SJSA1 (cell line): Measurements from ENCODE around the gene TMEM132D. TPM values are rescaled to one million over a fixed set of nuclear protein-coding genes. Genes with fewer than 3 reads are reported as not detected.
"Not testable (repeated sequence)": the region's sequence is repeated elsewhere in the genome, so short reads cannot be mapped to it uniquely, and the experiment has no call there.

Experiments used
- DNase-seq, 2 experiments: peaks; one replicate each; pipeline ENCODE4 v3.0.0-alpha.2; 2015 to 2020; ENCODE audit warnings: low spot score in 2 of 2, low read depth in 1 of 2
- H3K27ac ChIP-seq: fragments of 250-450 bp; sonication (Bioruptor Pico); 2 replicates; pipeline ENCODE4 v1.5.1; 2020; ENCODE audit warnings: mild to moderate bottlenecking, moderate library complexity
- H3K27me3 ChIP-seq: fragments of 250-450 bp; sonication (Bioruptor Pico); replicated peaks from 2 replicates; pipeline ENCODE4 v1.5.1; 2020; ENCODE audit warnings: mild to moderate bottlenecking, moderate library complexity
- H3K36me3 ChIP-seq: fragments of 250-450 bp; sonication (Bioruptor Pico); 2 replicates; pipeline ENCODE4 v1.5.1; 2020; ENCODE audit warnings: mild to moderate bottlenecking
- H3K4me1 ChIP-seq: fragments of 250-450 bp; sonication (Bioruptor Pico); replicated peaks from 2 replicates; pipeline ENCODE4 v1.6.1; 2021; ENCODE audit warnings: mild to moderate bottlenecking
- H3K4me3 ChIP-seq: fragments of 250-450 bp; sonication (Bioruptor Pico); 2 replicates; pipeline ENCODE4 v1.5.1; 2020; ENCODE audit warnings: mild to moderate bottlenecking
- H3K9me3 ChIP-seq: fragments of 250-450 bp; sonication (Bioruptor Pico); replicated peaks from 2 replicates; pipeline ENCODE4 v1.5.1; 2020; ENCODE audit warnings: mild to moderate bottlenecking
- total RNA-seq: library from RNA; depleted of rRNA; stranded (reverse); fragments of >200 nt; shearing (Covaris generic); gene quantifications from 2 replicates; pipeline ENCODE4 v1.2.3, GENCODE V29; 2014

TMEM132D gene
- total RNA-seq, 1 experiment from 2014 or later, result not detected

- no peak for DNase-seq
- H3K4me3 ChIP-seq, result no peak overlapping the region
Measured at GRCh38 chr12:129213551-129213950, 690.3 kb downstream of the TMEM132D start.

GRCh38 chr12:129211862-129212630 is 691.8 kb downstream of the TMEM132D start:
- Histone ChIP-seq H3K27ac (no peak overlapping the region), H3K36me3 (no peaks in the 10 kb centered on the region), H3K4me1 (no peaks in the 10 kb centered on the region), H3K9me3 (0 out of 2 replicates have a peak, but pooled peaks cover 7% of the 10 kb centered on the region), H3K27me3 (no peaks in the 10 kb centered on the region), H3K4me3 (no peak overlapping the region)
- no peak for DNase-seq

More at GRCh38 chr12:129213551-129213950, 690.3 kb downstream of the TMEM132D start:
- Histone ChIP-seq H3K9me3 (0 out of 2 replicates have a peak, but pooled peaks cover 7% of the 10 kb centered on the region), H3K4me1 (no peaks in the 10 kb centered on the region), H3K36me3 (no peaks in the 10 kb centered on the region), H3K27me3 (no peaks in the 10 kb centered on the region), H3K27ac (no peak overlapping the region)

- H3K9me3 ChIP-seq, result 0 out of 2 replicates have a peak, but pooled peaks cover 7% of the 10 kb centered on the region
- no peaks in the 10 kb centered on the region for H3K27me3 ChIP-seq
- no peak for DNase-seq
- no peaks in the 10 kb centered on the region for H3K4me1 ChIP-seq
- no peak overlapping the region for H3K4me3 ChIP-seq
- H3K36me3 ChIP-seq, result no peaks in the 10 kb centered on the region
- H3K27ac ChIP-seq, result no peak overlapping the region
Measured at GRCh38 chr12:129208566-129208965, 695.3 kb downstream of the TMEM132D start.

GRCh38 chr12:129207084-129207483 is 696.7 kb downstream of the TMEM132D start:
- Histone ChIP-seq H3K27ac (no peak overlapping the region), H3K9me3 (peaks cover 13% of the 10 kb centered on the region), H3K36me3 (no peaks in the 10 kb centered on the region), H3K27me3 (no peaks in the 10 kb centered on the region), H3K4me3 (no peak overlapping the region), H3K4me1 (no peaks in the 10 kb centered on the region)
- DNase-seq, result no peak

GRCh38 chr12:129203456-129203855 is 700.4 kb downstream of the TMEM132D start:
- H3K27ac ChIP-seq, result no peak overlapping the region
- H3K27me3 ChIP-seq, result no peaks in the 10 kb centered on the region
- no peaks in the 10 kb centered on the region for H3K36me3 ChIP-seq
- H3K4me3 ChIP-seq, result no peak overlapping the region
- peaks cover 6% of the 10 kb centered on the region for H3K9me3 ChIP-seq
- no peaks in the 10 kb centered on the region for H3K4me1 ChIP-seq
- DNase-seq, result no peak

GRCh38 chr12:129202109-129202814 is 701.6 kb downstream of the TMEM132D start:
- DNase-seq, result no peak
- Histone ChIP-seq H3K27ac (no peak overlapping the region), H3K4me1 (no peaks in the 10 kb centered on the region), H3K4me3 (no peak overlapping the region), H3K36me3 (no peaks in the 10 kb centered on the region), H3K27me3 (no peaks in the 10 kb centered on the region), H3K9me3 (peaks cover 6% of the 10 kb centered on the region)

- Histone ChIP-seq H3K27me3 (no peaks in the 10 kb centered on the region), H3K9me3 (peaks cover 6% of the 10 kb centered on the region), H3K4me1 (no peaks in the 10 kb centered on the region), H3K27ac (no peak overlapping the region), H3K36me3 (no peaks in the 10 kb centered on the region), H3K4me3 (no peak overlapping the region)
- DNase-seq, result no peak
Measured at GRCh38 chr12:129201029-129201428, 702.8 kb downstream of the TMEM132D start.

GRCh38 chr12:129200576-129200975 is 703.2 kb downstream of the TMEM132D start:
- Histone ChIP-seq H3K9me3 (peaks cover 6% of the 10 kb centered on the region), H3K36me3 (no peaks in the 10 kb centered on the region), H3K4me1 (no peaks in the 10 kb centered on the region), H3K4me3 (no peak overlapping the region), H3K27me3 (no peaks in the 10 kb centered on the region), H3K27ac (no peak overlapping the region)
- DNase-seq, result no peak

- DNase-seq, result no peak
- H3K36me3 ChIP-seq, result no peaks in the 10 kb centered on the region
- no peaks in the 10 kb centered on the region for H3K27me3 ChIP-seq
- no peaks in the 10 kb centered on the region for H3K4me1 ChIP-seq
- no peak overlapping the region for H3K27ac ChIP-seq
- no peak overlapping the region for H3K4me3 ChIP-seq
- H3K9me3 ChIP-seq, result no peaks in the 10 kb centered on the region; the same call in 1 of the 2 replicates
Measured at GRCh38 chr12:129196927-129197326, 706.9 kb downstream of the TMEM132D start.

GRCh38 chr12:129195081-129195480 is 708.7 kb downstream of the TMEM132D start:
- H3K9me3 ChIP-seq, result no peaks in the 10 kb centered on the region; the same call in none of the 2 replicates
- DNase-seq, result no peak
- no peaks in the 10 kb centered on the region for H3K4me1 ChIP-seq
- H3K36me3 ChIP-seq, result no peaks in the 10 kb centered on the region
- H3K27me3 ChIP-seq, result no peaks in the 10 kb centered on the region
- no peak overlapping the region for H3K27ac ChIP-seq
- no peak overlapping the region for H3K4me3 ChIP-seq

GRCh38 chr12:129193263-129193871 is 710.5 kb downstream of the TMEM132D start:
- no peak overlapping the region for H3K4me3 ChIP-seq
- no peaks in the 10 kb centered on the region for H3K4me1 ChIP-seq
- no peak overlapping the region for H3K27ac ChIP-seq
- H3K27me3 ChIP-seq, result no peaks in the 10 kb centered on the region
- no peaks in the 10 kb centered on the region; the same call in none of the 2 replicates for H3K9me3 ChIP-seq
- H3K36me3 ChIP-seq, result no peaks in the 10 kb centered on the region
- DNase-seq, result no peak

GRCh38 chr12:129190827-129191226 is 713.0 kb downstream of the TMEM132D start:
- H3K27ac ChIP-seq, result no peak overlapping the region
- H3K4me3 ChIP-seq, result no peak overlapping the region
- no peaks in the 10 kb centered on the region; the same call in none of the 2 replicates for H3K9me3 ChIP-seq
- H3K4me1 ChIP-seq, result no peaks in the 10 kb centered on the region
- no peak for DNase-seq
- H3K27me3 ChIP-seq, result no peaks in the 10 kb centered on the region
- no peaks in the 10 kb centered on the region for H3K36me3 ChIP-seq

- not testable (repeated sequence) for H3K36me3 ChIP-seq, H3K9me3 ChIP-seq, H3K27ac ChIP-seq, H3K4me3 ChIP-seq, H3K4me1 ChIP-seq, H3K27me3 ChIP-seq, DNase-seq
Measured at GRCh38 chr12:129189879-129190278, 713.9 kb downstream of the TMEM132D start.

GRCh38 chr12:129186952-129187351 is 716.9 kb downstream of the TMEM132D start:
- Histone ChIP-seq H3K9me3 (no peaks in the 10 kb centered on the region; the same call in 1 of the 2 replicates), H3K36me3 (no peaks in the 10 kb centered on the region), H3K4me1 (no peaks in the 10 kb centered on the region), H3K4me3 (no peak overlapping the region), H3K27ac (no peak overlapping the region), H3K27me3 (no peaks in the 10 kb centered on the region)
- no peak for DNase-seq
